Stimulated activated CD4-positive, alpha-beta T cell treated with anti-CD3 and anti-CD28 coated beads, Interleukin-15, amount 100 ng/mL, for 48 hours (primary cell): ENCODE measurements around the gene AGO3.
"Not testable (repeated sequence)": the region's sequence is repeated elsewhere in the genome, so short reads cannot be mapped to it uniquely, and the experiment has no call there.

Experiments used
- DNase-seq, 2 donors: peaks; one replicate each; pipeline ENCODE4 v3.0.0-alpha.2; 2020; ENCODE audit warnings: low read depth in 2 of 2

AGO3 gene

DNA sequence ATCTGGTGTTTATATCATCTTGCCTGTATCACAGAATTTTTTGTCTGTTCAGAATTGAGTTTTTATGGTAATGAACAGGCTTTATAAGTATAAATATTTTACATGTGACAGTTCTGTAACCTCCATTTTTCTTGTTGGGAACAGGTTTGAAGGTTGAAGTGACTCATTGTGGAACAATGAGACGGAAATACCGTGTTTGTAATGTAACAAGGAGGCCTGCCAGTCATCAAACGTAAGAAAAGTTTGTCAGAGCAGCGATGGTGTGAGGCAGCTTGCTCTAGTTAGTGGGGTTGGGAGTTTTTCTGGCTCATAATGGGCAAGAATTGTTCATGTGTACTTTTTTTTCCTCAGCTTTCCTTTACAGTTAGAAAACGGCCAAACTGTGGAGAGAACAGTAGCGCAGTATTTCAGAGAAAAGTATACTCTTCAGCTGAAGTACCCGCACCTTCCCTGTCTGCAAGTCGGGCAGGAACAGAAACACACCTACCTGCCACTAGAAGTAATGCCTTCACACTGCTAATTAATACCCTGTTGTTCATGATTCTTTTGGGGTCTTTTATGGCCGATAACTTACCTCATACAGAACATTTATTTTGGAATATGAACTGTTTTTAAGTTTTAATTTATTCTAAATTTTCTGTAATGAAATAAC lies 77.8 kb downstream of the AGO3 start:
- DNase-seq, result no peak

DNA sequence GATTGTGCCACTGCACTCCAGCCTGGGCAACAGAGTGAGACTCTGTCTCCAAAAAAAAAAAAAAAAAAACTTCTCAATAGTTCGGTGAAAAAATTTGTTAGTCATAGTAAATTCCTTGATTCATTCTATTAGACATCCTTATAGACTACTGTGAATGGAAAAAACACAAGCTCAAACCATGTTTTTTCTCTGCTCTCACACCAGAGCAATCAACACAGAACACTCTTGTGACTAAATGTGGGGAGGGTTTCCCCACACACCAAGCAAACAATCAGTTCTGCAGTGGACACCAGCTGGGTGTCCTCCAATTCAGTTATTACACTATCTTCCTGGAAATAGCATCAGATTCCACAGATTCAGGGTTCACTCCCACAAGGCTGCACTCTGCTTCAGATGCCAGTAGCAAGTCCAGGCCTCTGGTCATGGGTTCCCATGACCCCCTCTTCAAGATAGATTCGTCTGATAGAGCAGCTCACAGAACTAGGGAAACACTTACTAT lies 83.9 kb downstream of the AGO3 start:
- DNase-seq, result no peak

DNA sequence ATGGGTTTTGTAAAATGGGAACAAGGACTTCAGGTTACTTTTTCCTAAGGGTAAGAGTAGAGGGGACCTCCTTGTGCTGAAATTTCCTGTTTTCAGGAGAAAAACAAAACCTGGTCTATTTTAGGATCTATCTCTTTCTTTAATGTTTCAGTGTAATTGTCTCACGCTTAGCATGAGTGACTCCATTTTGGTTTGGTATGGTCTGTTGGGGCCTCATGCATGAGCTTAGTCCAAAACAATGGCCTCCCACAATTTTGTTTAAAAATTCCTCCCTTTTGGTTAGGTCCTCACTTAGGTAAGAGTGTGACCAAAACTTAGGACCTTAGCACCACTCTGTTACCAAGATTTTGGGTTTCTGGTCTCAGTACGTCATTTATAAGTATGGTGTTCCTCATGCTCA lies 85.8 kb downstream of the AGO3 start:
- DNase-seq, result no peak

DNA sequence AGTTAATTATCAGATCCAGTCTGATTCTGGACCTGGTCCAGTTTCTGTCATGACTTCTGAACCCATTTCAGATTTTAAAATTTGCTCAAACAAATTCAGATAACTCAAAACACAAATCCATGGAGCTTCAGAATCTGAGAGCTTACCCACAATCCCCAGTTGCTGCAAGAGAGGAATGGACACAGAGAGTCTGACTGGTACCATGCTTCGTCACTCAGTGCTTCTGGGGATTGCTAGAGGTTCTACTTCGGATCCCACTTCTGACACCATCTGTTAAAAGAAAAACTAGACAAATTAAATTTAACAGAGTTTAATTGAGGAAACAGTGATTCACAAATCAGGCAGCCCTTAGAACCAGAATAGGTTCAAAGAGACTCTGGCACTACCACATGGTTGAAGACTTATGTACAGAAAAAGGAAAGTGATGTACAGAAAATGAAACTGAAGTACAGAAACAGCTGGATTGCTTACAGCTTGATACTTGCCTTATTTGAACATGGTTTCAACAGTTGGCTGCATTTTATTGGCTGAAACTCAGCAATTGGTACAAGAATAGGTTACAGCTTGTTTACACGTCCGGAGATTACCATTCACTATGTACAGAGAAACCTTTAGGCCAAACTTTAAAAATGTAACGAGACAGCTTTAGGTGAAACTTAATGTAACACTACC lies 92.3 kb downstream of the AGO3 start:
- no peak for DNase-seq

DNA sequence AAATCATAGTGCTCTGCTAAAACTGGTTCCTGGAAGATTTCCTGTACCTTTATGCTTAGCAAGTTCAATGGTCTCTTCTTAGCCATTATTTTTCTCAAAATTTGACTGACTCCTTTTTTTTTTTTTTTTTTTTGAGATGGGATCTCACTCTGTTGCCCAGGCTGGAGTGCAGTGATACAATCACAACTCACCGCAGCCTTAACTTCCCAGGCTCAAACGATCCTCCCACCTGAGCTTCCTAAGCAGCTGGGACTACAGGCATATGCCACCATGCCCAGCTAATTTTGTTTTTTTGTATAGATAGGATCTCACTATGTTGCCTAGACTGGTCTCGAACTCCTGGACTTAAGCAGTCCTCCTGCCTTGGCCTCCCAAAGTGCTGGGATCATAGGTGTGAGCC lies 93.1 kb downstream of the AGO3 start:
- DNase-seq, result not testable (repeated sequence)

DNA sequence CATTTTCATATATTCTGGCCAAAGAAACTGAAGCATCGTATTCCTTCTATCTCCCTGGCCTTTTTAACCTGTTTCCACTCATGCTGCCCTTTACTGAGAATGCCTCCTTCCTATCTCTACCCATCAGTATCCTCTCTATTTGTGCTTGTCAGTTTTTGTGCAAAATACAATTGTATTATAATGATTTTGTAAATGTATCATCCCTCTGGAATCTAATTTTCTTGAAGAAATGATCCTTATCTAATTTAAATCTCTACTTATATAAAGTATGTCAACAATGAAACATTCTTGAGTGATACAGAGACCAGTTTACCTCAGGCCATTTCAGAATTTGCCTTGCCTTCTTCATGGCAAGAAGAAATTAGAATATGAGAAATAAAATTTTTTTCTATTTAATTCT lies 93.9 kb downstream of the AGO3 start:
- no peak for DNase-seq

DNA sequence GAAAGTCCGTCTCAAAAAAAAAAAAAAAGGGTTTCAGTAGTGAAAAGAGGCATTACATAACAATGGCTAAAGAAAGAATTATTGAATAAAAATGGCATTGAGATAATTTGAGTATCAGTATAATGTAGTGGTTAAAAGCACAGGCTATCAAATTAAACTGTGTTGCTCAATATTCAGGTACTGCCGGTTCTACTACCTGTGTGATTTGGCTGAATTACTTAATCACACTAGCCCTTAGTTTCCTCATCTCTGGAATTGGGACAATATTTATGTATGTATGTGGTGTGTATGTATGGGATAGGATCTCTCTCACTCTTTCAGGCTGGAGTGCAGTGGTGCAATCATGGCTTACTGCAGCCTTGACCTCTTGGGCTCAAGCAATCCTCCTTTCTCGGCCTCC lies 96.9 kb downstream of the AGO3 start:
- no peak for DNase-seq

DNA sequence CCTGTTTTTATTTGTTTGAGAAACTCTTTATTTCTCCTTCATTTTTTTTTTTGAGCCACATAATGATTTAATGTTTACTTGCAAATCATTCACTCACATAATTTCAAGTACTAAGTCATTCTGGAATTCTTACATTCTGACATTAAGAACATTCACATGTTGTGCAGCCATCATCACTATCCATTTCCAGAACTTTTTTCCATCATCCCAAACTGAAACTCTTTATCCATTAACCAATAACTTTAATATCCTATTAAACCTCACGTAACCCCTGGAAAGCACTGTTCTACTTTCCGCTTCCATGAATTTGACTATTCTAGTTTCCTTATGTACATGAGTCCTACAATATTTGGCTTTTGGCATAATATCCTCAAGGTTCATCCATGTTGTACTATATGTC lies 100.5 kb downstream of the AGO3 start:
- no peak for DNase-seq

DNA sequence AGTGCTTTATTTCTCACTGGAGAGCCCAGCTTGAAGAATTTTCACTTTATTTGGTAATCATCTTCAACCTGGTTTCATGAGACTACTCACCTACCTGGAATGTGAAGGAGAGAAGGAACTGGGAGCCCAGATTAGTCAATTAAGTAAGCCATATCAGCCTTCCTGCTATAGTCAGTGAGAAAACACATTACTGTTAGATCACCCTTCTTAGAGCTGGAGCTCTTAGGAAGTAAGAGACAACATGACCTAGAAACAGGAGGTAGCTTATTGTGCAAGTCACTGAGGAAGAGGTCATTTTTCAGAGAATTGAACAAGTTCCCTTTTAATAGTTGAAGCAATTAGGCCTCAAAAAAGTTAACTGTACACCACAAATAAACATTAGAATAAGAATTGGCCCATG lies 103.8 kb downstream of the AGO3 start:
- DNase-seq, result no peak

DNA sequence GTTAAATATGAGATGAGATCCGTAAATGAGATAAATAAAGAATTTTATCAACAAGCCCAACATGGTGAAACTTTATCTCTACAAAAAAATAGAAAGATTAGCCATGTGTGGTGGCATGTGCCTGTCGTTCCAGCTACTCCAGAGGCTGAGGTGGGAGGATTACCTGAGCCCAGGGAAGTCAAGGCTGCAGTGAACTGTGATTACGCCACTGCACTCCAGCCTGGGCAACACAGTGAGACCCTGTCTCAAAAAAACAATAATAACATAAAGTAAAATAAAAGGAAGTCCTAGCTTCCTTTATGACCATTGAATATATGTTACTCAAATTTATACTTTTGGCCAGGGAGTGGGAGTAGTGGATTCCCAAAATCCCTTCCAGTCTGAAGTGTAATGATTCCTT lies 104.2 kb downstream of the AGO3 start:
- DNase-seq, result no peak

DNA sequence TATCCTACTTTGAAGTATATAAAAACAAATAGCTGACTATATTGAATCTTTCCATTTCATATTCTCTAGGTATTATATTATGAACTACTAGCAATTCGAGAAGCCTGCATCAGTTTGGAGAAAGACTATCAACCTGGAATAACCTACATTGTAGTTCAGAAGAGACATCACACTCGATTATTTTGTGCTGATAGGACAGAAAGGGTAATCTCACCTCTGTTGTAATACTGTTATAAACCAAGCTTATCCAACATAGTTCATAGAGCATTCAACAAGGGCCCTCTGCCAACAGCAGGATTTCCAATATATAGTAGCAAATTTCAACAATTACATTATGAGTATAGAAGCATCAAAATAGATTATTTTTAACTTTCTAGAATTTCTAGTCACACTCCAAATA lies 109.3 kb downstream of the AGO3 start:
- no peak for DNase-seq

DNA sequence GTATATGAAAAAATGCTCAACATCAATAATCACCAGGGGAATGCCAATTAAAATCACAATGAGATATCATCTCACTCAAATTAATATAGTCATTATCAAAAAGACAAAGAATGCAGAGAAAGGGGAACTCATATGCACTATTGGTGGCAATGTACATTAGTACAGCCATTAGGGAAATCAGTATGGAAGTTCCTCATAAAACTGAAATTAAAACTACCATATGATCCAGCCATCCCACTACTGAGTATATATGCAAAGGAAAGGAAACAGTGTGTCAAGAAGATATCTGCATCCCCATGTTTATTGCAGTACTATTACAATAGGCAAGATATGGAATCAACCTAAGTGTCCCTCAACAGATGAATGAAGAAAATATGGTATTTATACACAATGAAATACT lies 120.9 kb downstream of the AGO3 start:
- DNase-seq, result no peak

DNA sequence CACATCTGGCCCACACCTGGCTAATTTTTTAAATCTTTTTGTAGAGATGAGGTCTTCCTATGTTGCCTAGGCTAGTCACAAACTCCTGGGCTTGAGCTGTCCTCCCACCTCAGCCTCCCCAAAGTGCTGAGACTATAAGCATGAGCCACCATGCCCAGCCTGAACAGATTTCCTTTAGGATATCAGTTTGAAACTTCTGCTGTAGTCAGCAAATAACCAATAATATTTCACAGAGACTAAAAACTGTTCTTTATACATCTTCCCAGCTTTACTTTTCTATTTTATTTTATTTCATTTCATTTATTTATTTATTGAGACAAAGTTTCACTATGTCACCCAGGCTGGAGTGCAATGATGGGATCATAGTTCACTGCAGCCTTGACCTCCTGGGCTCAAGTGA lies 123.1 kb downstream of the AGO3 start:
- DNase-seq, result no peak

DNA sequence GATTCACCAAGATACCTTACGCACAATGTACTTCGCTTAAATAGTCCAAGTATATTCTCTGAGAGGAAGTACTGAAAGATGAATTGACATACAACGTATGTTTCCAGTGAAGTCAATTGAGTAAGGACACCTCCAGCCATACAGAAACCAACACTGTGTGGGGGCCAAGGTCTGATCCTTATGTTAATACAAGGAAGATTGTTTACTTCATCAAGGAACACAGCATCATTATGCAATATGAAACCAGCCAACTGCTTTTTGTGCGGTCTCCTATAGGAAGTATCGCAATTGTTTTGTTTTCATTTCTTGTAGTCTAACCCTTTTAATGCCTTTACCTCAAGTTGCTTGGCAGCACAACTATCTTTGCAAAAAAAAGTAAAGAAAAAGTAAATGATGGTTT lies 124.8 kb downstream of the AGO3 start:
- no peak for DNase-seq

DNA sequence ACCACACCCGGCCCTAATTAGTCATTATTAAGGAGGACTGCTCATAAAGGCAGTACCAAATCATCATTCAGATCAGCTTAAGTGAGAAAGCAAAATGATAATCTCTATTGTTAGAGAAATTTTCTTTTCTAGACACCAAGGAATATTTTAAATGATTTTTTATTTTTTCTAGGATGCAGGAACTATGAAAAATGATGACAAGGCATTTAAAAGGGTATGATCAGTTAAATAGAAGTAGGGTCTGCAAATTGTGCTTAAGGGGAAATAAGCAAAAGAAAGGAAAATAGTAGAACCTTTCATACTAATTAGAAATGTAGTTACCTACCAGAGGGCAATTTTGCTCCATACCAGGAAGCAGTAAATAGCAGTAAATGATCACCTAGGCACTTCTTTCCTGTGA lies 131.4 kb downstream of the AGO3 start:
- DNase-seq, result no peak

DNA sequence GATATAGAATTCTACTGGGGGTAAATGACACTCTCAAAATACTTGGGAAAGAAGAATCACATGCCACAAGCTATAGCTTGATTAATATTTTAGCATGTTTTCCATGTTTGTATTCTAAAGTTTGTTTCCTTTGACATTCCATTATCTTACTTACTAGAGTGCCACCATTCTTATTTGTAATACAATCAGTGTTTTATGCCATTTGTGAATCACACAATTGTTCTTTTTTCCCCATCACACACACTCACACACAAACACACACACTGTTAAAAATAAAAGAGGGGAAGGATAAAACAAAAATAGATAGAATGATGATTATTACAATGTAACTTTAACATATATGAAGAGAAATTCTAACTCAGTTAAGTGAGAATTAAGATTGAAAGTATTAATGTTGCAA lies 137.0 kb downstream of the AGO3 start:
- no peak for DNase-seq

DNA sequence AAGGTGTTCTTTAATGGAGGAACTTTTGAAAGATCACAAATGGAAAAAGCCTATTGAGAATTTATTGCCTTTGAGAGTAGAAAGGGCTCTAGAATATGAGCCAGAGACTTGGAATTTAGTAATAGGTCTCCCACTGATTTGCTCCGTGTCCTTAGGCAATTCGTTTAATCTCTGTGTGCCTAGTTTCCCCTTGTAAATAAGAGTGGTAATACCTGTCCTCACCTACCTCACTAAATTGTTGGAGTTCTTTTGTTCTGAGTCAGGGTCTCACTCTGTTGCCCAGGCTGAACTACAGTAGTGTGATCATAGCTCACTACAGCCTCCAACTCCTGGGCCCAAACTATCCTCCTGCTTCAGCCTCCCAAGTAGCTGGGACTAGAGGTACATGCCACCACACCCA lies 138.0 kb downstream of the AGO3 start:
- DNase-seq, result no peak

DNA sequence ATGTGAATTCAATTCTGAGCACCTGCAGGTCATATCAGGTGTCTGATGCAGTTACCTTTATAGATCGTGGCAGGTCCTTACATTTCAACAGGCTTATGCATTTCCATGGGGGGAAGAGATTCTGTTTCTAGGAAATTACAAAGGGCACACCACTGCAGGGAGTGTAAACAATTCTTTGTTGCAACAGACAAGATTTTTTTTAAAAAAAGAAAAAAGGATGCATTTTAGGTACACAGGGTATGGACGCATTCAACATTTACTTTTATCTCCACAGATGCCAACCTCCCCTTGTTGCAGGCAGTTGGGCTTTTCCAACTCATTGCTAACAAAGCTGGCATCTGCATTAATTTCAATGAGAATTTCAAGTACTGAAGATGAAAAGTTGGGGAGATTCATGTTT lies 139.4 kb downstream of the AGO3 start:
- DNase-seq, result no peak

DNA sequence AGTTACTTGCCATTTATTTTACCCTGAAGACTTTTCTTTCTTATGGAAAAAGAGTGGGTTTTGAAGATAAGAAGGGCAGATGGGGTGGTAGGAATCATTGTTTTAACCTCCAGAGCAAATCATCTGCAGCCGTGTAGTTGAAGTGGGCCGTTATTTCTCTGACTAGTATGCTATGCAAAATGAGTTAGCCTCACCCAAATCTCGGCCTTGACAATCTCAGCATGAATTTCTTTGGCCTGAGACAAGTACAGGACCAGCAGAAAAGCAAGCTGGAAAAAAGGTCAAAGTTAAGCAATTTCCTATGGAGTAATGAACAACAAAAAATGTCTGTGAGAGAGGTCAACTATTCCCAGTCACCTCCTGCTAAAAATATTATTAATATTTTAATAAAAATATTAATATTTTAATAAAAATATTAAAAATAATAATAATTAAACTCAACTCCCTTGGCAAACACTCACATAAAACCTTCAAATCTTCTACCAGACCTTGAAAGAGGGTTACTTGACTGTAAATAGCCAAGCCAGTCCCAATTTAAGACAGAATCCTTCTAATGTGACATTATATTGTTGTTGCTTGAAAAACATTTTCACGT lies 146.2 kb downstream of the AGO3 start:
- no peak for DNase-seq

DNA sequence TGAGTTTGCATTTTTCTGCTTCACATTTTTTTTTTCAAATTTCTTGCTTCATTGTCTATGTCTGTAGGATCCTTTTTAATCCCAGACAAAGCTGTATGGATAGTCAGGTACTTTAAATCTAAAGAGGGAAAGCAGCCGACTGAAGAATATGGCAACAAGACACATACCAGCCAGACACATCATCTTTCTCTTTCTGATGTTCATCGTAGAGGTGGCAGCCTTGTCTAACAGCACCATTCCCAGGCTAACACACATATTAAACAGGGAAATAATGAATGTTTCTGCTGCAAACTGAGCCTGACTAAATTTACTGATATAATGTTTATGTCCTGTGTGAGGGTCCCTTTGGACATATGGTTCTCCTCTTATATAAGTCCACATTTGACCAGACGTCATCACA lies 149.3 kb downstream of the AGO3 start:
- DNase-seq, result no peak

DNA sequence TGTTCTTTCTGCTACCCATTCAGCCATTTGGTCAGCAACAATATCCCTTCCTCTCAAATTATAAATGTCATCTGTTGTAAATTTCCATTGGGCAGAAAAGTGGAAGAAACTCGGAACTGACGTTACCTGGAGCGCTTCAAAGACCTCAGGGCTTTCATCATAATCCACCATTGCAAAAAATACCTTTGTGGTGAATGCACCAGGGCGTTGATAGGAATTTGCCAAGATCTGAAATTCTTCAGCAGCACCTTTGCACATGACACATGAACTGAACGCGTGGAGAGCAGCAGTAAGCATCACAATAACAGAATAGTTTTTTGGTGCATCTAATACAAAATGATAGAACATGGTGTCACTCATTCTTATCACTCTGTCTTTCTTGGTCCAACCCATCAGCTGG lies 149.9 kb downstream of the AGO3 start:
- DNase-seq, result no peak

DNA sequence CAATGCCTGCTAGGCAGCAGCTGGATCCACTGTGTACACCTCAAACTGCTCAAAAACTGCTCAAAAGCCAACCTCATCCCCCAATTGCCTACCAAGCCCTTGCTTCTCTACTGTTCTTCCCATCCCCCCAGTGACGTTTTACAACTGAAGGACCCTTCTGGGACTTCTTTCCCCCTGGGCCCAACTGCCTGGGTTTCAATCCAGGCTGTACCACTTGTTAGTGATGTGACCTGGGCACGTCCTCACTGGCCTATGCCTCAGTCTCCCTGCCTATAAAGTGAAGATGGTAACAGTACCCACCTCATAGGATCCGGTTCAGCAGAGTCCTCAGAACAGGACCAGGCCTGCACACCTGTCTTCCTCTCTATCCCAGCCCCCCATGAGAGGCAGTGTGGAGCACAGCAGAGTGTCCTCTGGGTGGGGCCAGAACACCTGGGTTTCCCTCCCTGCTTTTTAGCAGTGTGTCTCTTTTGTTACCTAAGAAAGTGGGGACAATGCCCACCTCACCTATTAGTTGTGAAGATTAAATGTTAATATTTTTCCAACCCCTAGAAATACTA lies 151.1 kb downstream of the AGO3 start:
- DNase-seq, result no peak

DNA sequence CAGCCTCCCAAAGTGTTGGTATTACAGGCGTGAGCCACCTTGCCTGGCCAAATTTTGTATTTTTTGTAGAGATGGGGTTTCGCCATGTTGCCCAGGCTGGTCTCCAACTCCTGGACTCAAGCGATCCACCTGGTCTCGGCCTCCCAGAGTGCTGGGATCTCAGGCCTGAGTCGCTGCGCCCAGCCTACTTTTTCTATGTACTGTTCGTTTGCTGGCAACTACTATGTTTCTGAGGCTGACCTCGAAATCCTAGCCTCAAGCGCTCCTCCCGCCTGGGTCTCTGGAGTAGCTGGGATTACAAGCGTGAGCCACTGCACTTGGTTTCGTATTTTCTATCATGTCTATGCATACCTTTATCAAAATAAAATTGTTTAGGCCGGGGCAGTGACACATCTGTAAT lies 152.3 kb downstream of the AGO3 start:
- DNase-seq, result no peak
